ENCODE measurements around the gene BNC2.

The BNC2 gene

GRCh38 chr9:16364347-16364746 lies 506.1 kb downstream of the BNC2 start:
- Histone ChIP-seq H3K4me1 (ENCODE audit: control insufficient read depth, insufficient read depth, low read length) (no peaks in the 10 kb centered on the region), H3K4me3 (ENCODE audit: low read length) (no peak overlapping the region), H3K27me3 (ENCODE audit: control insufficient read depth, insufficient read depth, low read length) (no peaks in the 10 kb centered on the region), H3K9ac (ENCODE audit: low read length) (no peak overlapping the region), H3K9me3 (ENCODE audit: control insufficient read depth, low read length) (no peaks in the 10 kb centered on the region), H3K36me3 (ENCODE audit: control insufficient read depth, insufficient read depth, low read length) (no peaks in the 10 kb centered on the region)

- Histone ChIP-seq H3K9ac (ENCODE audit: low read length) (no peak overlapping the region), H3K36me3 (ENCODE audit: control insufficient read depth, insufficient read depth, low read length) (no peaks in the 10 kb centered on the region), H3K4me3 (ENCODE audit: low read length) (no peak overlapping the region), H3K9me3 (ENCODE audit: control insufficient read depth, low read length) (no peaks in the 10 kb centered on the region), H3K4me1 (ENCODE audit: control insufficient read depth, insufficient read depth, low read length) (no peaks in the 10 kb centered on the region), H3K27me3 (ENCODE audit: control insufficient read depth, insufficient read depth, low read length) (no peaks in the 10 kb centered on the region)
Observed at GRCh38 chr9:16363916-16364315, 506.6 kb downstream of the BNC2 start.

GRCh38 chr9:16363073-16363781 lies 507.2 kb downstream of the BNC2 start:
- no peak overlapping the region for H3K4me3 ChIP-seq (ENCODE audit: low read length)
- H3K4me1 ChIP-seq (ENCODE audit: control insufficient read depth, insufficient read depth, low read length): no peaks in the 10 kb centered on the region
- H3K9ac ChIP-seq (ENCODE audit: low read length): no peak overlapping the region
- H3K27me3 ChIP-seq (ENCODE audit: control insufficient read depth, insufficient read depth, low read length): no peaks in the 10 kb centered on the region
- no peaks in the 10 kb centered on the region for H3K9me3 ChIP-seq (ENCODE audit: control insufficient read depth, low read length)
- H3K36me3 ChIP-seq (ENCODE audit: control insufficient read depth, insufficient read depth, low read length): no peaks in the 10 kb centered on the region

GRCh38 chr9:16361939-16362338 lies 508.5 kb downstream of the BNC2 start:
- H3K9ac ChIP-seq (ENCODE audit: low read length): no peak overlapping the region
- H3K4me1 ChIP-seq (ENCODE audit: control insufficient read depth, insufficient read depth, low read length): no peaks in the 10 kb centered on the region
- no peaks in the 10 kb centered on the region for H3K9me3 ChIP-seq (ENCODE audit: control insufficient read depth, low read length)
- H3K4me3 ChIP-seq (ENCODE audit: low read length): no peak overlapping the region
- no peaks in the 10 kb centered on the region for H3K27me3 ChIP-seq (ENCODE audit: control insufficient read depth, insufficient read depth, low read length)
- no peaks in the 10 kb centered on the region for H3K36me3 ChIP-seq (ENCODE audit: control insufficient read depth, insufficient read depth, low read length)

GRCh38 chr9:16361118-16361517 lies 509.4 kb downstream of the BNC2 start:
- no peaks in the 10 kb centered on the region for H3K27me3 ChIP-seq (ENCODE audit: control insufficient read depth, insufficient read depth, low read length)
- H3K4me3 ChIP-seq (ENCODE audit: low read length): no peak overlapping the region
- H3K36me3 ChIP-seq (ENCODE audit: control insufficient read depth, insufficient read depth, low read length): no peaks in the 10 kb centered on the region
- H3K4me1 ChIP-seq (ENCODE audit: control insufficient read depth, insufficient read depth, low read length): no peaks in the 10 kb centered on the region
- no peak overlapping the region for H3K9ac ChIP-seq (ENCODE audit: low read length)
- no peaks in the 10 kb centered on the region for H3K9me3 ChIP-seq (ENCODE audit: control insufficient read depth, low read length)

GRCh38 chr9:16360247-16360646 lies 510.2 kb downstream of the BNC2 start:
- Histone ChIP-seq H3K9me3 (ENCODE audit: control insufficient read depth, low read length) (no peaks in the 10 kb centered on the region), H3K36me3 (ENCODE audit: control insufficient read depth, insufficient read depth, low read length) (no peaks in the 10 kb centered on the region), H3K27me3 (ENCODE audit: control insufficient read depth, insufficient read depth, low read length) (no peaks in the 10 kb centered on the region), H3K4me3 (ENCODE audit: low read length) (no peak overlapping the region), H3K9ac (ENCODE audit: low read length) (no peak overlapping the region), H3K4me1 (ENCODE audit: control insufficient read depth, insufficient read depth, low read length) (no peaks in the 10 kb centered on the region)

Measured in mucosa of stomach (tissue), 1 donor.